Gastroesophageal sphincter (tissue), 4 donors: ENCODE data around the gene MAP10. TPM values are rescaled to one million over a fixed set of nuclear protein-coding genes. Genes with fewer than 3 reads are reported as not detected.
A peak's percentile ranks its signal among the peaks of the same experiment; 100 is the strongest.

Source experiments
- ATAC-seq: fragments of 150-250 bp; one replicate; pipeline ENCODE4 v1.9.1; 2016; ENCODE audit warnings: mild to moderate bottlenecking, moderate library complexity
- H3K27ac ChIP-seq, 4 donors: fragments of 200-600 bp; sonication (generic) in 3 of 4; 1 replicate in 3 of 4; 2 replicates in 1 of 4; pipeline ENCODE4 v1.5.1; 2016 to 2019
- H3K27me3 ChIP-seq: fragments of 200-600 bp; sonication (generic); one replicate; pipeline ENCODE4 v1.5.1; 2019
- H3K36me3 ChIP-seq, 2 donors: fragments of 200-600 bp; sonication (generic); one replicate each; pipeline ENCODE4 v1.5.1; 2019; ENCODE audit warnings: control low read depth in 1 of 2
- H3K4me1 ChIP-seq, 3 donors: fragments of 200-600 bp; sonication (generic); 1 replicate in 2 of 3; 2 replicates in 1 of 3; pipeline ENCODE4 v1.5.1; 2016 to 2019; ENCODE audit warnings: control low read depth in 2 of 3
- H3K4me3 ChIP-seq, 2 donors: fragments of 200-600 bp; sonication (generic); one replicate each; pipeline ENCODE4 v1.5.1; 2019; ENCODE audit warnings: mild to moderate bottlenecking in 1 of 2, moderate library complexity in 1 of 2
- H3K9me3 ChIP-seq, 3 donors: fragments of 200-600 bp; sonication (generic); one replicate each; pipeline ENCODE4 v1.5.1; 2017 to 2019; ENCODE audit warnings: control low read depth in 2 of 3
- EP300 ChIP-seq: sonication (generic); formaldehyde crosslinking; IDR thresholded peaks from one replicate; pipeline ENCODE4 v1.6.1; 2017; ENCODE audit warnings: antibody characterized with exemption, mild to moderate bottlenecking
- POLR2A ChIP-seq, 2 donors: fragments of 450-650 bp; IDR thresholded peaks; one replicate each; pipeline ENCODE4 v1.6.1; 2017; ENCODE audit warnings: antibody characterized with exemption in 2 of 2, mild to moderate bottlenecking in 2 of 2, moderate library complexity in 1 of 2
- POLR2AphosphoS5 ChIP-seq: sonication (generic); formaldehyde crosslinking; IDR thresholded peaks from one replicate; pipeline ENCODE4 v1.6.1; 2017; ENCODE audit warnings: antibody characterized with exemption
- WGBS, 2 donors: methylation state at CpG; one replicate each; pipeline ENCODE4 v1.1.5; 2018; ENCODE audit warnings: low coverage in 1 of 2; 5-methylcytosine and 5-hydroxymethylcytosine counted together
- total RNA-seq, 4 donors: library from RNA; depleted of rRNA; stranded (reverse); fragments of >200 nt; gene quantifications; one replicate each; pipeline ENCODE4 v1.1.0, GENCODE V29; 2016
- TF ChIP-seq, protein P1 (sequence below), 4 experiments: fragments of 200-600 bp in 2 of 4; fragments of 450-650 bp in 2 of 4; sonication (generic) in 1 of 4; IDR thresholded peaks; one replicate each; pipeline ENCODE4 v1.5.1; 2017 to 2019; ENCODE audit warnings: antibody characterized with exemption in 4 of 4, mild to moderate bottlenecking in 2 of 4, moderate library complexity in 2 of 4

Gene MAP10
- total RNA-seq, 4 donors from 2014 or later, result 0.92 to 2.4 (median 1.8) TPM

- Histone ChIP-seq H3K4me3 (no peak overlapping the region), H3K4me1 (peaks cover 0 to 17% (median 6%) of the 10 kb centered on the region in 3 donors), H3K27me3 (no peaks in the 10 kb centered on the region), H3K36me3 (no peaks in the 10 kb centered on the region), H3K9me3 (no peaks in the 10 kb centered on the region), H3K27ac (no peak overlapping the region)
- WGBS, 2 donors, result 34 to 47% methylated on average over 5 to 6 of the region's 6 CpGs
- ATAC-seq, result no peak
- no peak for TF ChIP-seq POLR2A (IDR thresholded peaks at IDR 0.05)
- TF ChIP-seq EP300, result no peak
- TF ChIP-seq POLR2AphosphoS5, result no peak
- TF ChIP-seq, protein P1, sequence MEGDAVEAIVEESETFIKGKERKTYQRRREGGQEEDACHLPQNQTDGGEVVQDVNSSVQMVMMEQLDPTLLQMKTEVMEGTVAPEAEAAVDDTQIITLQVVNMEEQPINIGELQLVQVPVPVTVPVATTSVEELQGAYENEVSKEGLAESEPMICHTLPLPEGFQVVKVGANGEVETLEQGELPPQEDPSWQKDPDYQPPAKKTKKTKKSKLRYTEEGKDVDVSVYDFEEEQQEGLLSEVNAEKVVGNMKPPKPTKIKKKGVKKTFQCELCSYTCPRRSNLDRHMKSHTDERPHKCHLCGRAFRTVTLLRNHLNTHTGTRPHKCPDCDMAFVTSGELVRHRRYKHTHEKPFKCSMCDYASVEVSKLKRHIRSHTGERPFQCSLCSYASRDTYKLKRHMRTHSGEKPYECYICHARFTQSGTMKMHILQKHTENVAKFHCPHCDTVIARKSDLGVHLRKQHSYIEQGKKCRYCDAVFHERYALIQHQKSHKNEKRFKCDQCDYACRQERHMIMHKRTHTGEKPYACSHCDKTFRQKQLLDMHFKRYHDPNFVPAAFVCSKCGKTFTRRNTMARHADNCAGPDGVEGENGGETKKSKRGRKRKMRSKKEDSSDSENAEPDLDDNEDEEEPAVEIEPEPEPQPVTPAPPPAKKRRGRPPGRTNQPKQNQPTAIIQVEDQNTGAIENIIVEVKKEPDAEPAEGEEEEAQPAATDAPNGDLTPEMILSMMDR (IDR thresholded peaks at IDR 0.05), result no peak
These were observed 7.2 kb upstream of the MAP10 start for GRCh38 chr1:232797856-232798510.

DNA sequence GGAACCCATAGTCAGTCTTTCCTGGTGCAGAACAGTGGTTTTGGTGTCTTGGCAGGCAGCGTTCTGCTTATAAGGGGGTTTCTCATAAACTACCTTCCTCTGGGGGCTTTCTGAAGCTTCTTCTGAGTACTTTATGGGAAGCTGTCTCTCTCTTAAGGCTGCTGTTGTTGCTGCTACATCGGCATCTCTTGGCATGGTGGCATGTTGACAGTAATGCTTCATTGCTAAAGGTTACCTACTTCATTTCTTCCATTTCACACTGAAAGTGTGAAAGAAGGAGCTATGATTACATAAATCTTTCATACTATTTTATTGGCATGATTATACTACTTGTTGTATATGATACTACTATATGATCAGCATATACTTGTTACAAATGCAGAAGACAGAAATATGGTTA, 6.3 kb upstream of the MAP10 start:
- H3K4me1 ChIP-seq, result peaks cover 0 to 9% (median 1%) of the 10 kb centered on the region in 3 donors
- 96 to 100% methylated on average over 2 of the region's 2 CpGs for WGBS, 2 donors
- H3K4me3 ChIP-seq, result no peak overlapping the region
- no peak overlapping the region for H3K27ac ChIP-seq
- no peaks in the 10 kb centered on the region for H3K9me3 ChIP-seq
- no peaks in the 10 kb centered on the region for H3K36me3 ChIP-seq
- TF ChIP-seq POLR2A (IDR thresholded peaks at IDR 0.05) (no peak), EP300 (no peak), POLR2AphosphoS5 (no peak)
- TF ChIP-seq, protein P1 (IDR thresholded peaks at IDR 0.05), result no peak
- no peaks in the 10 kb centered on the region for H3K27me3 ChIP-seq
- no peak for ATAC-seq

DNA sequence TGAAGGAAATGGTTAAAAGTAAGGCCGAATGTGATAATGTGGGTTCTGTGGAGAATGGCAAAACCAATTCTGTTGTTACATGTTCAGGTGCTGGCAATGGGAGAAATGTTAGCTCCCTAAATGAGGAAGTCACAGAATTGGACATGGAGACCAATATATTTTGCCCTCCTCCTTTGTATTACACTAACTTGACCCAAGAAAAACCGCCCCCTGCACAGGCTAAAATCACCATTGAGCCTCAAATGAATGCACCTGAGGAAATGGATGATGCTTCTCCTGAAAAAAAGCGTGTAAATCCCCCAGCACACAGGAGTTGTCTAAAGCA, 932 bp downstream of the MAP10 start:
- Histone ChIP-seq H3K27ac (peak overlapping the region in 3 of 4 donors; percentile 78 to 86 (median 80)), H3K36me3 (no peaks in the 10 kb centered on the region), H3K27me3 (no peaks in the 10 kb centered on the region), H3K9me3 (peaks cover 0 to 15% (median 0%) of the 10 kb centered on the region in 3 donors), H3K4me3 (peak overlapping the region; percentile 70 to 89), H3K4me1 (peaks cover 0 to 14% (median 3%) of the 10 kb centered on the region in 3 donors)
- no peak for TF ChIP-seq POLR2A (IDR thresholded peaks at IDR 0.05)
- no peak for TF ChIP-seq POLR2AphosphoS5
- TF ChIP-seq EP300, result no peak
- TF ChIP-seq, protein P1 (IDR thresholded peaks at IDR 0.05), result no peak
- no peak for ATAC-seq
- 65 to 71% methylated on average over 1 to 3 of the region's 3 CpGs for WGBS, 2 donors

- H3K36me3 ChIP-seq, result no peaks in the 10 kb centered on the region
- WGBS, 2 donors, result 55 to 63% methylated on average over 2 of the region's 2 CpGs
- H3K27me3 ChIP-seq, result no peaks in the 10 kb centered on the region
- no peak overlapping the region for H3K4me3 ChIP-seq
- H3K4me1 ChIP-seq, result peaks cover 0 to 3% (median 0%) of the 10 kb centered on the region in 3 donors
- H3K27ac ChIP-seq, result no peak overlapping the region
- no peak for TF ChIP-seq POLR2A (IDR thresholded peaks at IDR 0.05)
- TF ChIP-seq, protein P1 (IDR thresholded peaks at IDR 0.05), result no peak
- no peak for TF ChIP-seq POLR2AphosphoS5
- no peak for TF ChIP-seq EP300
- no peak for ATAC-seq
- H3K9me3 ChIP-seq, result peaks cover 0 to 15% (median 0%) of the 10 kb centered on the region in 3 donors
These were observed 5.6 kb downstream of the MAP10 start for GRCh38 chr1:232810856-232811255.

- no peak for TF ChIP-seq EP300
- no peak for TF ChIP-seq POLR2A (IDR thresholded peaks at IDR 0.05)
- TF ChIP-seq, protein P1 (IDR thresholded peaks at IDR 0.05), result no peak
- no peak for TF ChIP-seq POLR2AphosphoS5
- Histone ChIP-seq H3K27ac (no peak overlapping the region), H3K4me3 (no peak overlapping the region), H3K27me3 (no peaks in the 10 kb centered on the region), H3K4me1 (no peaks in the 10 kb centered on the region), H3K36me3 (no peaks in the 10 kb centered on the region), H3K9me3 (peaks cover 0 to 2% (median 0%) of the 10 kb centered on the region in 3 donors)
- 90 to 94% methylated on average over 2 of the region's 2 CpGs for WGBS, 2 donors
- ATAC-seq, result no peak
These were observed 7.3 kb downstream of the MAP10 start for GRCh38 chr1:232812560-232812959.
